GM18502 (cell line): Measurements from ENCODE around the gene IZUMO1.
"Not testable (repeated sequence)": the region's sequence is repeated elsewhere in the genome, so short reads cannot be mapped to it uniquely, and the experiment has no call there.

Source experiments
- ATAC-seq: cut with Tn5 transposase; IDR thresholded peaks from one replicate; pipeline ENCODE4 v1.9.1; 2021; ENCODE audit warnings: mild to moderate bottlenecking; ENCODE audit not compliant: unreplicated experiment, poor library complexity

Gene IZUMO1

DNA sequence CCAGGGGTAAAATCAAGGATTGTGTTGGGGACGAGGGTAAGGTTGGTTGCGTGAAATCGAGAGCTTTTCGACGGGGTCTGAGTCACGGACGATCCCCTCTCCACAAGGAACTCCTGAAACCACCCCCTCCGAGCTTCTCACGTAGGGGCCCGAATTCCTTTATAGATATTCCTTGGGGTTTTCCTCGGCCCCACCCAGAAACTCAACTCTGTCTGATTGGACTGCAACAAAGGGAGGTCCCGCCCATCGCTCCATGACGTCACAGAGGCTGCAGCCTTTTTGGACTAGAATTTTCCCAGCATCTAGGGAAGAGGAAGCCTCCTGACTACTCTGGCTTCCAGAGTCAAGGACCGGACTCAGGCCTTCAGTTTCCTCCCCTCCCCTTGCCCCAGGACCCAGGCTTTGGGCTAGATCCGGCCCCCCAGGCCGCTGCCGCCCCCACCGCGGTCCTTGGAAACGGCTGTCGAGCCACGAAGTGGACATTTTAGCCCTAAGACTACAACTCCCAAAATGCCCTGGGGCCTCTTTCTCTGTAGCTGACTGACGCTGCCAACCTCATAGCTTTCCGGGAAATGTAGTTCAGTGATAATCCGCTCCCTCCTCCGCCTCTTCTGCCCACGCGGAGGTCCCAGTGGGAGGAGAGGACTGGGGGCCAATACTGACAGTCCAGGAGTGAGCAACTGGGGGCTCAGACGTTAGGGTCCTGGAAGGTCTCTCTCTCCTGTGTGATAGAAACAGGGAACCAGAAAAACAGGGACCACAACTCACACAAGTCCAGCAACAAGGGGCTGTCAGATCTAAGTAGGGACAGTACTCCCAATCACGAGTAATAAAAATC lies at the start of gene IZUMO1:
Gene IZUMO1, minus strand, starts transcription at position 172 of the 838 bp plus-strand sequence. CDS start 1,050 bp downstream, outside the sequence.
- ATAC-seq = no peak

DNA sequence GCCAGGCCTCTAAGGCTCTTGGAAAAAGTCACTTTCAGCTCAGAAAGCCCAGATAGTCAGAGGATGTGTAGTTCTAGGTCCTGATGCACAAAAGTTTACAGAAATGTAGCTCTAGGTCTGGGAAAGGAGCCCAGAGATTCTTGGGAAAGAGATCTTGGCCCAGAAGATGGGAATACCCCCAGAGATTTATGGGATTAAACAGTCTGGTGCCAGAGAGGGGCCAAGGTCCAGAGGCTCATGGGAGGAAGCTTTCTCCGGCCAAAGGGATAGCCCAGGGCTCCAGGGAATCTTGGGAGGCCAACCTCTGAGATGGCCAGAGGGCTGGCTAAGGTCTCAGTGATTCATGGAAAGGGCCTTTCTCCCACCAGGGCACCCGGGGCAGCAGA lies 49.0 kb upstream of the IZUMO1 start:
- no peak for ATAC-seq

DNA sequence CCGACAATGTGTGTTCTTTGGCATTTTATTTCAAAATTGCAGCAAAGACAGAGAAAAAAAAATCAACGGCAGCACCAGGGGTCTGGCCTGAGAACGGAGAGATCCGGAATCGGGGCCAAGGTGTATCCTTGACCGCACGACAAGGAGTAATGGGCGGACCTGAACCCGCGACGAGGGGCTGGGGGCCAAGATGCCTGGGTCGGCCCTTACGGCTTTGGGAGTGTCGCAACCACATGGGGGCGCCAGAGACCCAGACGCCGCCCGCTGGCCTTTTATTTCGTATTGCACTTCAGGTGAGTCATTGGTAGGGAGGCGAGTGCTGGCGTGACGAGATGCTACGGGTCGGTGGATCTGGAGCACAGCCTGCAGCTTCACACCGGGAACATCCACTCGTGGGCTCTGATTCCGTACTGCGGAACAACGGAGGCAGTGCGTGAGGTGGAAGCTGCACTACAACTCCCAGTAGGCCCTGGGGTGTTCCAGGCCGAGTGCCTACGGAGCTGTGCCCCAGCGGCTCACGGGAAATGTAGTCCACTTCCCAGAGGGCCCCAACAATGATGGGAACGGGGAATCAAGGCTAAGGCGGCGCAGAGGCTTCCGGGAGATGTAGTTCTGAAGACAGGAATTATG lies 48.5 kb upstream of the IZUMO1 start:
- peak; percentile 77 for ATAC-seq

DNA sequence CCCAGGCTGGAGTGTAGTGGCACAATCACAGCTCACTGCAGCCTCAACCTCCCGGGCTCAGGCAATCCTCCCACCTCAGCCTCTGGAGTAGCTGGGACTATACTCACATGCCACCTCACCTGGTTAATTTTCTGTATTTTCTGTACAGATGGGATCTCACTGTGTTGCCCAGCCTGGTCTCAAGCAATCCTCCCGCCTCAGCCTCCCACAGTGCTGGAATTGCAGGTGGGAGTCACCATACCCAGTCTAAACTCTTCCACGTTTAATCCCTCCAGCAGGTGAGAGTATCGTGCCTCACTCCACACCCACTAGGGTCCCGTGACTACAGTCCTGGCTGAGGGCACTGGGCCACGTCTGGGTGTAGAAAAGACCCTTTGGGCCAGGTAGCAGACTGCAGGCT lies 47.6 kb upstream of the IZUMO1 start:
- ATAC-seq = no peak

DNA sequence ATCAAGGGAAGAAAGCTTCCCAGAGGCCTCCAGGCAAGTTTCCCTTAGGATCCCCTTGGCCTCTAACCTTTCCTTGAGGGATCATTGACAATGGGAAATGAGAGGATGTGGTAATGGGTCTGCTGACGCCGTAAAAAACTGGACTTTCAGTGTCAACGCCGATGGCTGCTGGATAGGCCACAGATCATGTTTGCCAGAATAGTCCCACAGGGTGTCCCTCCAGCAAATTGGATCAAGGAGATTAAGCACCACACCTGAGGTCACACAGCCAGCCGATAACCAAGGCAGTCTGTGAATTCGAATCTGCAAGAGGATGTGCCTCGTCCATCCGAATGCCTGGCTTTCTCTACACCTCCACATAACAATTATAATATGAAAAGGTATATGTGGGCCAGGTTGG lies 46.6 kb upstream of the IZUMO1 start:
- ATAC-seq = no peak

DNA sequence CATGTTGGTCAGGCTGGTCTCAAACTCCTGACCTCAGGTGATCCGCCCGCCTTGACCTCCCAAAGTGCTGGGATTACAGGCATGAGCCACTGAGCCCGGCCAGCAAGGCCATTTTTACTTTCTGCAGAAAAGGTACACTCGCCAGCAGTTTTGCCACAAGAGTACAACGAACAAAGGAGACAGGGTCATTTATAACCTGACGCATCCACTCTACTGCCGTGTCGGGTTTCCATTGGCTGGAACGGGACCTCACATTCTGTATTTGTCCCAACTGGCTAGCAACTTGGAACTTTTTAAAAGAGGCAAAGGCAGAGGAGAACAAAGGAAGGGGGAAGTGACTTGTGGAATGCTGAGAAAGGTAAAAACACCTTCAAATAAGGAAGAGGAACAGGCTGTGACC lies 40.6 kb upstream of the IZUMO1 start:
- ATAC-seq = not testable (repeated sequence)

DNA sequence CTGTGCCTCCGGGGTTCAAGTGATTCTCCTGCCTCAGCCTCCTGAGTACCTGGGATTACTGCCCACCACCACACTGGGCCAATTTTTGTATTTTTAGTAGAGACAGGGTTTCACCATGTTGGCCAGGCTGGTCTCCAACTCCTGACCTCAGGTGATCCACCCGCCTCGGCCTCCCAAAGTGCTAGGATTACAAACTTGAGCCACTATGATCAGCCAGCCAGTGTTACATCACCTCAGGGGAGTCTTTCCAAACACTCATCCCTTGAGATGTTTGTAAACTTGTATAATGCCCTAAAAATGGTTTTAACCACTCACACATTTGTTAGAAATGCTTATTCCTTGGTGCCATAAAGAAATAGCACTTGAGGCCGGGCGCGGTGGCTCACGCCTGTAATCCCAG lies 39.7 kb upstream of the IZUMO1 start:
- ATAC-seq = not testable (repeated sequence)

DNA sequence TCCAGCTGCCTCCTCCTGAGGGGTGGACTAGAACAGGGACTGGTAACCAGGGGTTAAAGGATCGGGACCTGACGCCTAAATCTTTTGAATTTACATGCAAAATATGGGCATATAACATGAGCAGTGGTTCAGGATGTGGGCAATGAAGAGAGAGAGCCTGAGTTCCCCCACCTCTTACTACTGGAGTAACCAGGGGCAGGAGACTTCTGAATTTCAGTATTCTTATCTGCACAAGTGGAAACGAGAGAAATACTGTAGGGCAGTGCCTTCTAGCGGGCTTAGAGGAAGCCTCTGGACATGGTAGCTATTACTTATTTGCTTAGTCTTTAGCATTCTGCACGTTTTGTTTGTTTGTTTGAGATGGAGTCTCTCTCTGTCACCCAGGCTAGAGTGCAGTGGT lies 37.8 kb upstream of the IZUMO1 start:
- ATAC-seq = no peak

DNA sequence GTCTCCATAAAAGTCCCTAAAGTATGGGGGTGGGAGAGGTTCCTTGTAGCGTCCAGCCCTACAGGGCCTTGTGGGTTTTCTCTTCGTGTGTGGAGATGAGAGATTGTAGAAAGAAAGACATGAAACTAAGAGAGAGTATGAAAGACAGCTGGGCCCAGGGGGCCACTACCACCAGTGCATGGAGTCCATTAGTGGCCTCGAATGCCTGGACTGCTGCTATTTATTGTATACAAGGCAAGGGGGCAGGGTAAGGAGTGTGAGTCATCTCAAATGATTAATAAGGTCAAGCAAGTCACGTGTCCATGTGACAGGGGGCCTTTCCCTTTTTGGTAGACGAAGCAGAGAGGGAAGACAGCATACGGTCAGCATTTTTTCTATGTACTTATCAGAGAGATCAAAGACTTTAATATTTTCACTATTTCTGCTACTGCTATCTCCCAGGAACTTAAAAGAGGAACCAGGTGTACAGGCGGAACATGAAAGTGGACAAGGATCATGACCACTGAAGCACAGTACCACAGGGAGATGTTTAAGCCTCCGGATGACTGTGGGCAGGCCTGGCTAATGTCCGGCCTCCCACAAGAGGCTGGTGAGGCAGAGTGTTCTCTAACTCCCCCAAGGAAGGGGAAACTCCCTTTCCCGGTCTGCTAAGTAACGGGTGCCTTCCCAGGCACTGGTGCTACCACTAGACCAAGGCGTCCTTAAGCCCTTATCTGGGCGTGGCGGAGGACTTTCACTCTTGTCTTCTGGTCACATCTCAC lies 34.1 kb upstream of the IZUMO1 start:
- no peak for ATAC-seq

DNA sequence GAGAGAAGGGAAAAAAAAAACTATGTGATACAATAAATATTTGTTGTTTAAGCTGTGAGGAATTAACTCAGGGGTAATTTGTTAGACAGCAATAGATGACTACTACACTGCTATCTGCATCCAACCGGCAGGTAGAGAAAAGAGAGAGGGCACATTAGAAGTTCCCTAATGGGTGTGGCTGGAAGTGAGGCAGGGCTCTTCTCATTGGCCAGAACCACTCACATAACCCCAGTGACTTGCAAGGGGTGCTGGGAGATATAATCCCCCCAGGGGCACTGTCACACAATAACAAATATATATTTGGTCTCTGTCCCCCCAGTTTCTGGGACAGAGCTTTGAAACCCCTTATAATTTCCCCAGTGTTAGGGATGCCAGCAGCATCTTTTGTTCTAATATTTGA lies 32.9 kb upstream of the IZUMO1 start:
- no peak for ATAC-seq

DNA sequence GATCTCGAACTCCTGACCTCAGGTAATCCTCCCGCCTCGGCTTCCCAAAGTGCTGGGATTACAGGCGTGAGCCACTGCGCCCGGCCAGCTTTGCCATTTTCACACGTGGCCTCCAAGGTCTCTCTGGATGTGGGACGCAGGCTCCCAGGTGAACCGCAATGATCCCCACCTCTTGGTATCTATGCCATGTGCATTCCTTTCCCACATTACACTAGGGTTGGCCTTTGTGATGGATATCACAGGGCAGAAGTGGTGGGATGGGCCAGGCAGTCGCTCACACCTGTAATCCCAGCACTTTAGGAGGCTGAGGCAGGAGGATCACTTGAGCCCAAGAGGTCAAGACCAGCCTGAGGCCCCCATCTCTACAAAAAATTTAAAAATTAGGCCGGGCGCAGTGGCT lies 31.0 kb upstream of the IZUMO1 start:
- ATAC-seq = no peak

DNA sequence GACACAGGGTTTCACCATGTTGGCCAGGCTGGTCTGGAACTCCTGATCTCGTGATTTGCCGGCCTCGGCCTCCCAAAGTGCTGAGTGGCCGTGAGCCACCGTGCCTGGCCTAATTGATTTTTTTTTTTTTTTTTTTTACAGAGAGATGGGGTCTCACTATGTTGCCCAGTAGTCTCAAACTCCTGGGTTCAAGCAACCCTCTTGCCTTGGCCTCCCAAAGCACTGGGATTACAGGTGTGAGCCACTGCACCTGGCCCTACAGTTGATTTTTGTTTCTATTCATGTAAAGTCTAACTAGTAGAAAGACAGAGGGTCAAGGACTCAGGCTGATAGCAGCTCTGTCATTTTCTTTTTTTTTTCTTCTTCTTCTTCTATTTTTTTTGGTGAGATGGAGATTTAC lies 30.4 kb upstream of the IZUMO1 start:
- ATAC-seq = no peak

DNA sequence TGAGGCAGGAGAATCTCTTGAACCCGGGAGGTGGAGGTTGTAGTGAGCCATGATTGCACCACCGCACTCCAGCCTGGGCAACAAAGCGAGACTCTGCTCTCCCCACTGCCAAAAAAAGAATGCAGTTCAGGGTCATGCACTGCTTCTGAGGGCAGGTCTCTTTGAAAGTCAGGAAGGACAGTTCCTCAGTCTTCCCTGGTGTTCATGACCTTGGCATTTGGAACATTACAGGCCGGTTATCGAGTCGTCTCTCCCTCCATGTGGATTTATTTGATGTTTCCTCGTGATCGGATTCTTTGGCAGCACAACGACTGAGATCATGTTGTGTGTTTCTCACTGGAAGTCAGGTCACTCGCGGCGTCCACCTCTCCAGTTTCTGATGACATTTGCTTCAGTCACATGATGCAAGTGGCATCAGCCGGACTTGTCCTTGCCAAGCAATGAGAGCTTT lies 25.8 kb upstream of the IZUMO1 start:
- ATAC-seq = no peak

DNA sequence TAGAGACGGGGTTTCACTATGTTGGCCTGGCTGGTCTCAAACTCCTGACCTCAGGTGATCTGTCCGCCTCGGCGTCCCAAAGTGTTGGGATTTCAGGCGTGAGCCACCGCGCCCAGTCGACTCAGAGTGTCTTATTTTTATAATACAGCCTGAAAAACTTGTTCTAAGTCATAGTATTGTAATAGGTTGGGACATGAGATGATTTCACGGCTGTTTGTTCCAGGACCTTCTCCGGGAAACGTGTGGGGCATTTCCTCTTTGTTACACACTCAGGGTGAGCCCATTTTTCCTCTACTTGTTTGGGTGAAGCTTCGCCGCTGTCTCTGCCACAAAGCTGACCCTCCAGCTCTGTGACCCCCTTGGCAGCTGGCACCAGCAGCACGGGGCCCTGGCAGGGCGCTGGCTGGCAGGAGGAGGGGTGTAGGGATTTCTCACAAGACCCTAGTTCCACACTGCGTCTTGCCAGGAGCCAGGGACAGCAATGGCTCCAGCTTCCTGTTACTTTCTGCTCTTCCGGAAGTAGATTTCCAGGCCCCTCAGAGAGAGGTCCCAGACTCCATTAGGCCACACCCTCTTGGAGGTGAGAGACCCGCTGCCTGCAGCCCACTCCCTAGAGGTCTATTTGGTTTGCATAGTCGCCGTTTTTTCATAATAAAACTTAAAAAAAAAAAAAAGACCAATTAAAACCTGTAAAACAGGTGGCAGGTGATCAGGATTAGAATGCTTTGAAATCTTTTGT lies 24.2 kb upstream of the IZUMO1 start:
- no peak for ATAC-seq

DNA sequence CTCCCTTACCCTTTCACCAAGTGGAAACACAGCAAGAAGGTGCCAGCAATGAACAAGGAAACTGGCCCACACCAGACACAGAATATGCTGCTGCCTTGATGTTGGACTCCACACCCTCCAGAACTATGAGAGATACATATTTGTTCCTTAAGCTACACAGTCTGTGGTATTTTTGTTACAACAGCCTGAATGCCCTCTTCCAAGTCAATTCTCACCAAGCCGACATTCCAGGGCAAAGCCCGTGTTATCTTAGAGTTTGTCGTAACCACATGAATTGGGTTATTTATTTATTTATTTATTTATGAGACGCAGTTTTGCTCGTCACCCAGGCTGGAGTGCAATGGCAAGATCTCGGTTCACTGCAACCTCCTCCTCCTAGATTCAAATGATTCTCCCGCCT lies 23.6 kb upstream of the IZUMO1 start:
- no peak for ATAC-seq

DNA sequence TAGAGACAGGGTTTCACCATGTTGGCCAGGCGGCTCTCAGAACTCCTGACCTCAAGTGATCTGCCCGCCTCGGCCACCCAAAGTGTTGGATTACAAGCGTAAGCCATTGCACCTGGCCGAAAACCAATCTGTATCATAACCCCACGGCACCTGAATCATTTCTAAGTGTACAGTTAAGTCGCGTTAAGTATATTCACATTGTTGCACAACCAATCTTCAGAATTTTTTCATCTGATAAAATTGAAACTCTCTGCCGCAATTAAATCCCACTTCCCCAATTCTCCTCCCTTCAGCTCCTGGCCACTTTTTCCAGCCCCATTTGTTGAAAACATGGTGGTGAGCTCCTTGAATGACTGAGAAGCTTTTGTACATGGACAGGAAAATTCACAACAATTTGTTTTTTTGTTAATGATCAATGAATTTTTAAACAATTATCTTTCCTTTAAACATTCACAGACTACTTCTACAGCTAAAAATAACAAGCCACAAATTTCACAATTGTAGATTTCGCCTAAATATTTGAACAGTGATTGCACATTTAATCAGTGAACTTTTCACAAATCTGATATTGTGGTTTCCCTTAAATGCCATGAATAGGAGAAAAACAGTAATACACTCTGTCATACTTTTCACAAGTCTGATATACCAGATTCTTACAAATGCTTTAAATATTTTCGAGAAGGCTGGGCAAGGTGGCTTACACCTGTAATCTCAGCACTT lies 22.4 kb upstream of the IZUMO1 start:
- ATAC-seq = no peak

DNA sequence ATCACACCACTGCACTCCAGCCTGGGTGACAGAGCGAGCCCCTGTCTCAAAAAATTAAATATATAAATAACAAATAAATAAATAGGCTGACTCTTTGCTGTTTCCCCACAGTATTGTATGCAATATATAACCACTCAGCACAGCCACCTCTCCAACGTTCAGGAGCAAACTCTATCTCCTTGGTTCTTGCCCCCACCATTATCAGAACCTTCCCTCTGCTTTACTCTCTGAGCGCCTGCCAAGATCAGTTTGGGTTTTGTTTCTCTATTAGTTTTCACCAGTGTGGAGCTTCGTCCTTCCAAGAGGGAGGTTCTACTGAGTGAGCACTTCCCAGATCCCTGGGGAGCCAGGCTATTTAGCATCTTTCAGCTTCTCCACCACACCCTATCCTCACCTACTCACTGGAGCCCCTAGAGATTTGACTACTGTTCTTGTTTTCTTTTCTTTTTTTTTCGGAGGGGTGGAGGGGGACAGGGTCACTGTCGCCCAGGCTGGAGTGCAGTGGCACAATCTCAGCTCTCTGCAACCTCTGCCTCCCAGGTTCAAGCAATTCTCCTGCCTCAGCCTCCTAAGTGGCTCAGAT lies 21.6 kb upstream of the IZUMO1 start:
- not testable (repeated sequence) for ATAC-seq

DNA sequence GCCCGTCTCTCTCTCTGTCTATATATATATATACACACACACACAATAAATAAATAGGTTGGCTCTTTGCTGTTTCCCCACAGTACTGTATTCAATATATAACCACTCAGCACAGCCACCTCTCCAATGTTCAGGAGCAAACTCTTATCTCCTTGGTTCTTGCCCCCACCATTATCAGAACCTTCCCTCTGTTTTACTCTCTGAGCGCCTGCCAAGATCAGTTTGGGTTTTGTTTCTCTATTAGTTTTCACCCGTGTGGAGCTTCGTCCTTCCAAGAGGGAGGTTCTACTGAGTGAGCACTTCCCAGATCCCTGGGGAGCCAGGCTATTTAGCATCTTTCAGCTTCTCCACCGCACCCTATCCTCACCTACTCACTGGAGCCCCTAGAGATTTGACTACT lies 19.1 kb upstream of the IZUMO1 start:
- ATAC-seq = not testable (repeated sequence)

DNA sequence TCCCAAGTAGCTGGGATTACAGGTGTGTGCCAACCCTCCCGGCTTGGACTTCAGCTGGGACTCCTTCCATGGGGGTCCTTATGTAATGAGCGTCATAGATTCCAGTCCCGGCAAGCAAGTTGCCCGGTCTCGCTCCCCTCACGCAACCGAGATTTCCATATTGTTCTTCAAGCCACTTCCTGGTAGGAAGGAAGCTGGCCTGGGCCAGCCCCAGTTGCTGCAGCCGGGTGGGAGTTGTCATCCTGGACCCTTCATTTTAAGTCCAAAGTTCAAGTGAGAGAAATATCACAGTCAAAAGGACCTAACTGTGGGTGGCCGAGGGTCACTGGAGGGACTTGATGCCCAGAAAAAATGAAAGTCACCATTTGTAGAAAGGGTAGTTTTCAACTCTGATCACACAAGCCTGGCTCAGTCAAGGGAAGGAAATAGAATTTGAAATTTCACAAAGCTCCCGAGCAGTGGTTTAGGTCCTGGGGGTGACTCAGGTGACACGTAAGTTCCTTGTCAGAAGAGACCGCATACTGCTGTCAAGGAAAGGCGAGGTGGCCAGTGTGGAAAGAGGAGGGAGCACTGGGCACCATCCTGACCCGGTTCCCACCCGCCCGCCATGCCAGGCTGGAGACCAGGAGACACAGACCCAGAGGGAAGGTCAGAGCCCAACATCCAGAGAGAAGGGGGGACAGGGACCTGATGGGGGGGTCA lies 13.9 kb upstream of the IZUMO1 start:
- ATAC-seq = no peak
